Urothelium cell line (cell line): Measurements from ENCODE around the gene S1PR1.
"Not testable (repeated sequence)": the region's sequence is repeated elsewhere in the genome, so short reads cannot be mapped to it uniquely, and the experiment has no call there.

Experiments
- DNase-seq: peaks from one replicate; pipeline ENCODE4 v3.0.0; 2011; ENCODE audit warnings: low spot score, mixed read lengths
- FAIRE-seq: peaks from 2 replicates; lab custom pipeline; 2011; peaks lifted over from hg19 to GRCh38; lab: Jason Lieb, UNC

Gene S1PR1

GRCh38 chr1:101219924-101220870, 16.6 kb upstream of the S1PR1 start:
- FAIRE-seq (no peak), DNase-seq (no peak)

- DNase-seq (no peak), FAIRE-seq (no peak)
Observed at GRCh38 chr1:101220906-101221305, 15.9 kb upstream of the S1PR1 start.

- no peak for DNase-seq
- no peak for FAIRE-seq
Observed at GRCh38 chr1:101221945-101222429, 14.8 kb upstream of the S1PR1 start.

GRCh38 chr1:101227837-101228236, 9.0 kb upstream of the S1PR1 start:
- FAIRE-seq = no peak
- no peak for DNase-seq

DNA sequence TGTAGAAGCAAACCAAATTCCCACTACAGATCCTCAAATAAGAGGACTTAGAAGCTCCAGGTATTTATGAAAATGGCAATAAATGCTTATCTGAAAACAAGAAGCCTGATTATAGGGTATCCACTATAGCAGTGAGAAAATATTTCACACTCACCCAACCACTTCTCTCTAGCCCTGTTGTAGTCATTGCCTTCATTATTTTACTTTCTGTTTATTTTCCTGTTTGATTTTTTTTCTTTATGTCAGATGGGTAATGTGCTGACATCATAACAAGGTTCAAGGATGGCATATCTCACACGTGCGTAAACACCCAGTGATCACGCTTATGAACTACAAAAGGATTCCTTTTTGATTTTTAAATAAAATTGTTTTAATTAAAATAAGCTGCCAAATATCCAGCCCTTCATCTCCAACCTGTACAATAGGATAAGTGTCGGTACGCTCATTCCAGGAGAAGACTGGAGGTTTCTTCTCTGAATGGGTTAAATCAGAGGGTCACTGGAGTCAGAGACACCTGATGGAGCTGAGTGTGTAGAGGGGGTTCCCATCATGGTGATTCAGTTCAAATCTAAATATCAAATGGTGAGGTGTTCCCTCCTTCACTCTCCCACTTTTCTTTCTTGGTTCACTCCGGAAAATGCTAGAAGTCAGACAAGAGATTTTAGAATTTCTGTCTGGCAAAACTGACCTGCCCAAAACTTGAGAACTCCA, 8.2 kb upstream of the S1PR1 start:
- FAIRE-seq (no peak), DNase-seq (no peak)

DNA sequence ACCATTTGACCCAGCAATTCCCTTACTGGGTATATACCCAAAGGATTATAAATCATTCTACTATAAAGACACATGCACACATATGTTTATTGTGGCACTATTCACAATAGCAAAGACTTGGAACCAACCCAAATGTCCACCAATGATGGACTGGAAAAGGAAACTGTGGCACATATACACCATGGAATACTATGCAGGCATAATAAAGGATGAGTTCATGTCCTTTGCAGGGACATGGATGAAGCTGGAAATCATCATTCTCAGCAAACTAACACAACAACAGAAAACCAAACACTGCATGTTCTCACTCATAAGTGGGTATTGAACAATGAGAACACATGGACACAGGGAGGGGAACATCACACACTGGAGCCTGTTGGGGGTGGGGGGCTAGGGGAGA, 4.6 kb upstream of the S1PR1 start:
- not testable (repeated sequence) for FAIRE-seq, DNase-seq

- FAIRE-seq (no peak), DNase-seq (no peak)
Observed at GRCh38 chr1:101233495-101233894, 3.3 kb upstream of the S1PR1 start.

DNA sequence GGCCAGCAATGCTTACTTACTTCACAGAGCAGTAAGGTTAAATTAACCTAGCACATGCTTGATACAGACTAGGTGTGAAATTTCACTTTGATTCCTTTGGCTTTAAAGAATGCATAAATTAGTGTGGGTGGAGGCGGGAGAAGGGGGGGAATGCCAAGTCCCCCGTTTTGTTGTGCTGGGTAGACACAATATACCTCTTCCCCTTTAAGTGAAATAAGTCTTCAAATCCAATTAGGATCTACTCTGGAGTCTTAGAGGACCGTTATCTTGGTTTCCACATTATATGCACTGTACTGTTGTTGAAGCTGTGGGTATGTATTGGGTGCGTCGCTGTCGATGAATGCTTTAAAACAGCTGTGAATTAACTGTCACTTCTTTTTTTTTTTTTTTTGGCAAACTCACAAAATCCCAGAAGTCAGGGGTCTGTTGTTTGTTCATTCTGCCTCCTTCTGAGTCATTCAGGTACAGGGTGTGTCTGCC, 1.6 kb upstream of the S1PR1 start:
- FAIRE-seq (no peak), DNase-seq (no peak)

- FAIRE-seq (no peak), DNase-seq (peak; percentile 46)
Observed at GRCh38 chr1:101235696-101236515, 913 bp upstream of the S1PR1 start.

GRCh38 chr1:101237229-101237837, 514 bp downstream of the S1PR1 start:
- no peak for FAIRE-seq
- no peak for DNase-seq

DNA sequence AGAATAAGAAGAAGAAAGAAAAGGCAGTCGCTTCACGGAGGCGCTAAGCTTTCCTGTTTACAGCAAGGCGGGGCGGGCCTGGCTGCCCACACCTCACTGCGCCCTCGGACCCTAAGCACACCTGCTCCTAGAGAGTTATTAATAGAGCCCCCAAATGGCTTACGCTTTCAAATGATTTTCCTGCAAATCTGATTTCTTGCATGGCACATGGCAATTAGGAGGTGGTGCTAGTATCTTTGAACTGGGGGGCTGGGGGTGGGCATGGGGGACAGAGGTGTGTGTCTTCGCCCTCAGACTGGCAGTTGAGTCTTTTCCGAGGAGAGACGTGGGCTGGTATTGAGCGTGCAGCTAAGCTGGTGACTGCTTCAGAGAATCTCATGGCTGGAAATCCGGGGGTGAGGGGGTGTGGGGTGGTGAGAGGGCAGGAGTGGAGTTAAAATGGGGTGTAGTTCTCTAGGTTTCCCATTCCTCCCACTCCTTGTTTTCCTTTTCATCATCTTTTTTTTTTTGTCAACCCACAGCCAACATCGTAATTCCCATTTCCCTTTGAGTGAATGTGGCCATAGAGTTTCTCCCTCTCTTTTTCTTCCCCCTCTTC, 1.3 kb downstream of the S1PR1 start:
- FAIRE-seq (no peak), DNase-seq (no peak)

GRCh38 chr1:101238681-101239094, 1.9 kb downstream of the S1PR1 start:
- peak; percentile 86 for DNase-seq
- FAIRE-seq = no peak

DNA sequence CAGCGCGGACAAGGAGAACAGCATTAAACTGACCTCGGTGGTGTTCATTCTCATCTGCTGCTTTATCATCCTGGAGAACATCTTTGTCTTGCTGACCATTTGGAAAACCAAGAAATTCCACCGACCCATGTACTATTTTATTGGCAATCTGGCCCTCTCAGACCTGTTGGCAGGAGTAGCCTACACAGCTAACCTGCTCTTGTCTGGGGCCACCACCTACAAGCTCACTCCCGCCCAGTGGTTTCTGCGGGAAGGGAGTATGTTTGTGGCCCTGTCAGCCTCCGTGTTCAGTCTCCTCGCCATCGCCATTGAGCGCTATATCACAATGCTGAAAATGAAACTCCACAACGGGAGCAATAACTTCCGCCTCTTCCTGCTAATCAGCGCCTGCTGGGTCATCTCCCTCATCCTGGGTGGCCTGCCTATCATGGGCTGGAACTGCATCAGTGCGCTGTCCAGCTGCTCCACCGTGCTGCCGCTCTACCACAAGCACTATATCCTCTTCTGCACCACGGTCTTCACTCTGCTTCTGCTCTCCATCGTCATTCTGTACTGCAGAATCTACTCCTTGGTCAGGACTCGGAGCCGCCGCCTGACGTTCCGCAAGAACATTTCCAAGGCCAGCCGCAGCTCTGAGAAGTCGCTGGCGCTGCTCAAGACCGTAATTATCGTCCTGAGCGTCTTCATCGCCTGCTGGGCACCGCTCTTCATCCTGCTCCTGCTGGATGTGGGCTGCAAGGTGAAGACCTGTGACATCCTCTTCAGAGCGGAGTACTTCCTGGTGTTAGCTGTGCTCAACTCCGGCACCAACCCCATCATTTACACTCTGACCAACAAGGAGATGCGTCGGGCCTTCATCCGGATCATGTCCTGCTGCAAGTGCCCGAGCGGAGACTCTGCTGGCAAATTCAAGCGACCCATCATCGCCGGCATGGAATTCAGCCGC, 2.5 kb downstream of the S1PR1 start:
- DNase-seq (no peak), FAIRE-seq (no peak)

DNA sequence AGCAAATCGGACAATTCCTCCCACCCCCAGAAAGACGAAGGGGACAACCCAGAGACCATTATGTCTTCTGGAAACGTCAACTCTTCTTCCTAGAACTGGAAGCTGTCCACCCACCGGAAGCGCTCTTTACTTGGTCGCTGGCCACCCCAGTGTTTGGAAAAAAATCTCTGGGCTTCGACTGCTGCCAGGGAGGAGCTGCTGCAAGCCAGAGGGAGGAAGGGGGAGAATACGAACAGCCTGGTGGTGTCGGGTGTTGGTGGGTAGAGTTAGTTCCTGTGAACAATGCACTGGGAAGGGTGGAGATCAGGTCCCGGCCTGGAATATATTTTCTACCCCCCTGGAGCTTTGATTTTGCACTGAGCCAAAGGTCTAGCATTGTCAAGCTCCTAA, 3.2 kb downstream of the S1PR1 start:
- no peak for FAIRE-seq
- DNase-seq = no peak

DNA sequence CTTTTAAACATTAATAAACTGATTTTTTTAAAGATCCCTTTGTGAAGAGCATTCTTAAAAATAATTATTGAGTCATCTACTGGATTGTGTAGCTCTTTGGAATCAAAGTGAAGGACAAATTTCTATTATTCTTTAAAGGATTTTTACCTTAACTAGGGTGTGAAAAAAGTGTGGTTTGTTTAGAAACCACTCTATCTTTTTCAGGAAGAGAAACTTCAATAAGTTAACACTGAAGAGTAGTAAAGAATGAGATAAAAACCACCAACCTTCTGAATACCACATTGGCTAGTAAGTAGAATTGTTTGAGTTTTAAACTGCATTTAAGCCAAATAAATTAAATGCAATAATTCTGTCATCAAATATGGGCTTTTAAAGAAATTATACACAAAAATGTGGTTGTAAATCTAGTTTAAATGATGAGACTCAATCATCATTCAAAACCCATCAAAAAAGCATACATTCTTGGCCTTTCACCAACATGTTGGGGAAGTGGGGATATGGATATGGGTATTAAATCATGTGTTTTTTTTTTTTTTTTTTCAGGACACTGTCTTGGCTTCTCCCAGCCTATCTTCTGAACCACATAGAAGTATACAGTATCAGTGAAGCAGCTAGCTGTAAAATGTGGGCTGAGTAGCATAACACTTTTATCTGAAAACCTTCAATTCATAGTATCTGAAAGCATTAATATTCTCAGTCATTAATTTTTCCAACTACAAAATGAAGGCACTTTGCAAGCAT, 4.8 kb downstream of the S1PR1 start:
- DNase-seq (no peak), FAIRE-seq (no peak)

DNA sequence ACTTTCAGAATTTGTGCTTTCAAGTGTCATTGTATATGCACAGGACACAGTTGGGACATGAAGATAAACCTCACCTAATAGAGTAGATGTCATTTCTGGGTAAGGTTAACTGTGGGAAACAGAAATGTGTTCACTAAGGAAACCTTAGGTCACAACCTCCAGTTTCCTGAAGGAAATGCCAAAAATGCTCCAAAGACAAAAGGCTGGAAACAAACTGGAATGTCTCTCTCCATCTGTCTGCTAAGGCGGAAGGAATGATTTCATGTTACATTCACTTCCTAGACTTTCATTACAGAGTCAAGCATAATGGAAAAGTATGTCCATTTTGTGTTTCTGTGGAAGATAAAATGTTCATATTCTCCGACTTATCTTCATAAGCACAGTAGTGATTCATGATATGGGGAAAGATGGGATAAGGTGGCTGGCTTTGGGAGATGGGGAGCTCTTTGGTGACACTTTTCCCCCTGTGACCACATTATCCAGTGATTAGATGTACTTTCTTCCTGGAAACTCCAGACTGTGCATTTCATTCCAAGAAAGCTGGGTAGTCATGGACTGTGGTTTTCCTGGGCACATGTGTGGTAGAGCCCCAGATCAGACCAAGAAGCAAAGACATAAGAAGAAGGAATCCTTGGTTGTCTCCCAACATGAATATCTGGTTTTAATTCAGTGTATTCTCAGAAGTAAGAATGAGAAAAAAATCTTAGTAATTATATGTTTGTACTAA, 5.7 kb downstream of the S1PR1 start:
- FAIRE-seq (no peak), DNase-seq (no peak)

GRCh38 chr1:101243751-101244150, 6.9 kb downstream of the S1PR1 start:
- no peak for FAIRE-seq
- no peak for DNase-seq

DNA sequence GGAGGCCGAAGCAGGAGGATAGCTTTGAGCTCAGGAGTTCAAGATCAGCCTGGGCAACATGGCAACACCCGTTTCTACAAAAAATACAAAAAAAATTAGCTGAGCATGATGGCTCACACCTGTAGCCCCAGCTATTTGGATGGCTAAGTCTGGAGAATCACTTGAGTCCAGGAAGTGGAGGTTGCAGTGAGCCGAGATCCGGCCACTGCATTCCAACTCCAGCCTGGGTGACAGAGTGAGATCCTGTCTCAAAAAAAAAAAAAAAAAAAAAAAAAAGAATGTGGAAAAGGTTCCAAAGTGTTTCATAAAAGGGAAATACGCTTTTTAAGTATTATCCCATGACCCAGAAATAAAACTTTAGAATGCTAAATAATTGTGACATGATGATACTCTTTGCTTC, 8.0 kb downstream of the S1PR1 start:
- DNase-seq = no peak
- no peak for FAIRE-seq
